ENCODE measurements around the gene CDSN. TPM values are rescaled to one million over a fixed set of nuclear protein-coding genes. Genes with fewer than 3 reads are reported as not detected.
A peak's percentile ranks its signal among the peaks of the same experiment; 100 is the strongest.

Gene CDSN
- total RNA-seq, 1 donor from 2014 or later: 1.5 TPM

GRCh38 chr6:31163922-31164321, 43.7 kb upstream of the CDSN start:
- Histone ChIP-seq H3K9me3 (no peaks in the 10 kb centered on the region), H3K4me1 (peaks cover 10% of the 10 kb centered on the region), H3K27me3 (no peaks in the 10 kb centered on the region), H3K36me3 (no peaks in the 10 kb centered on the region), H3K4me3 (no peak overlapping the region), H3K27ac (no peak overlapping the region)
- intact Hi-C loops (cut with DNase I): no loop called here
- DNase-seq (ENCODE audit: extremely low spot score in 2 of 2): no peak
- TF ChIP-seq, protein P1, sequence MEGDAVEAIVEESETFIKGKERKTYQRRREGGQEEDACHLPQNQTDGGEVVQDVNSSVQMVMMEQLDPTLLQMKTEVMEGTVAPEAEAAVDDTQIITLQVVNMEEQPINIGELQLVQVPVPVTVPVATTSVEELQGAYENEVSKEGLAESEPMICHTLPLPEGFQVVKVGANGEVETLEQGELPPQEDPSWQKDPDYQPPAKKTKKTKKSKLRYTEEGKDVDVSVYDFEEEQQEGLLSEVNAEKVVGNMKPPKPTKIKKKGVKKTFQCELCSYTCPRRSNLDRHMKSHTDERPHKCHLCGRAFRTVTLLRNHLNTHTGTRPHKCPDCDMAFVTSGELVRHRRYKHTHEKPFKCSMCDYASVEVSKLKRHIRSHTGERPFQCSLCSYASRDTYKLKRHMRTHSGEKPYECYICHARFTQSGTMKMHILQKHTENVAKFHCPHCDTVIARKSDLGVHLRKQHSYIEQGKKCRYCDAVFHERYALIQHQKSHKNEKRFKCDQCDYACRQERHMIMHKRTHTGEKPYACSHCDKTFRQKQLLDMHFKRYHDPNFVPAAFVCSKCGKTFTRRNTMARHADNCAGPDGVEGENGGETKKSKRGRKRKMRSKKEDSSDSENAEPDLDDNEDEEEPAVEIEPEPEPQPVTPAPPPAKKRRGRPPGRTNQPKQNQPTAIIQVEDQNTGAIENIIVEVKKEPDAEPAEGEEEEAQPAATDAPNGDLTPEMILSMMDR (IDR thresholded peaks at IDR 0.05): no peak
- no peak for TF ChIP-seq POLR2AphosphoS5 (IDR thresholded peaks at IDR 0.05; ENCODE audit: insufficient read depth in 1 of 2, low read depth in 1 of 2)

GRCh38 chr6:31162463-31163165, 42.4 kb upstream of the CDSN start:
- no peak for DNase-seq (ENCODE audit: extremely low spot score in 2 of 2)
- intact Hi-C loops (cut with DNase I): no loop called here
- TF ChIP-seq, protein P1 (IDR thresholded peaks at IDR 0.05): no peak
- TF ChIP-seq POLR2AphosphoS5 (IDR thresholded peaks at IDR 0.05; ENCODE audit: insufficient read depth in 1 of 2, low read depth in 1 of 2): no peak
- TF ChIP-seq POLR2A (IDR thresholded peaks at IDR 0.05): no peak
- no peaks in the 10 kb centered on the region for H3K9me3 ChIP-seq
- H3K27ac ChIP-seq: no peak overlapping the region
- no peaks in the 10 kb centered on the region for H3K36me3 ChIP-seq
- no peaks in the 10 kb centered on the region for H3K27me3 ChIP-seq
- H3K4me1 ChIP-seq: peaks cover 17% of the 10 kb centered on the region
- H3K4me3 ChIP-seq: no peak overlapping the region

DNA sequence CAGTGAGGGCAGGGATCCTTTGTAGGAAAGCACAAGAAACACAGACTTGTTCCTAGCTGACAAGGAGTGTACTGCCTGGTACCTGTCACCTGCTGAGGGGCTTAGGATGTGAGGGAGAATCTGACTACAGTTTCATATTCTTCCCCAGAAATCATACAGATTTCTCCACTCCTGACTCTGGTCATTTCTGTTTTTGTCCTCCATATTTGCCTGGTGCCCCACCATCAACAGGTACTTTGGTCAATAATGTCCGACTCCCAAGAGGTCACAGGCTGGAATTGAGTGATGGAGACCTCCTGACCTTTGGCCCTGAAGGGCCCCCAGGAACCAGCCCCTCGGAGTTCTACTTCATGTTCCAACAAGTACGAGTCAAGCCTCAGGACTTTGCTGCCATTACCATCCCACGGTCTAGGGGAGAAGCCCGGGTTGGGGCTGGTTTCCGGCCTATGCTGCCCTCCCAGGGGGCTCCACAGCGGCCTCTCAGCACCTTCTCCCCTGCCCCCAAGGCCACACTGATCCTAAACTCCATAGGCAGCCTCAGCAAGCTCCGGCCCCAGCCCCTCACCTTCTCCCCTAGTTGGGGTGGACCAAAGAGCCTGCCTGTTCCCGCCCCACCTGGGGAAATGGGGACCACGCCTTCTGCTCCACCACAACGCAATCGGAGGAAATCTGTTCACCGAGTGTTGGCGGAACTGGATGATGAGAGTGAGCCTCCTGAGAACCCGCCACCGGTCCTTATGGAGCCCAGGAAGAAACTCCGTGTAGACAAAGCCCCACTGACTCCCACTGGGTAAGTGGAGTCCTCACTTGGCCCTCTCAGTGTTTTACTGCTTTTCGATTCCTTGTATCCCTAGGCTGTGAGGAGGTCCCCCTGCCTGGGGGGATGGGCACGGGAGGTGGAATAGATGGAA, 41.2 kb upstream of the CDSN start:
- Histone ChIP-seq H3K27me3 (no peaks in the 10 kb centered on the region), H3K9me3 (no peaks in the 10 kb centered on the region), H3K27ac (no peak overlapping the region), H3K4me3 (no peak overlapping the region), H3K36me3 (no peaks in the 10 kb centered on the region), H3K4me1 (peaks cover 27% of the 10 kb centered on the region)
- no peak for DNase-seq (ENCODE audit: extremely low spot score in 2 of 2)
- intact Hi-C loops (cut with DNase I): no loop called here
- no peak for TF ChIP-seq POLR2AphosphoS5 (IDR thresholded peaks at IDR 0.05; ENCODE audit: insufficient read depth in 1 of 2, low read depth in 1 of 2)
- TF ChIP-seq, protein P1 (IDR thresholded peaks at IDR 0.05): no peak
- no peak for TF ChIP-seq POLR2A (IDR thresholded peaks at IDR 0.05)

GRCh38 chr6:31158863-31159855, 38.9 kb upstream of the CDSN start:
- intact Hi-C loops (cut with DNase I): no loop called here
- Histone ChIP-seq H3K36me3 (no peaks in the 10 kb centered on the region), H3K27me3 (no peaks in the 10 kb centered on the region), H3K4me3 (peak overlapping the region; percentile 82 to 85), H3K4me1 (peaks cover 27% of the 10 kb centered on the region), H3K27ac (peak overlapping the region; percentile 82), H3K9me3 (no peaks in the 10 kb centered on the region)
- no peak for TF ChIP-seq POLR2AphosphoS5 (IDR thresholded peaks at IDR 0.05; ENCODE audit: insufficient read depth in 1 of 2, low read depth in 1 of 2)
- TF ChIP-seq POLR2A (IDR thresholded peaks at IDR 0.05): no peak
- TF ChIP-seq, protein P1 (IDR thresholded peaks at IDR 0.05): no peak
- DNase-seq (ENCODE audit: extremely low spot score in 2 of 2): no peak
